Measurements from ENCODE around the gene NPAS4.

Gene NPAS4

GRCh38 chr11:66393954-66394353 lies 26.9 kb upstream of the NPAS4 start:
- no peaks in the 10 kb centered on the region for H3K4me1 ChIP-seq (ENCODE audit: control insufficient read depth, insufficient read depth, low read length)
- H3K27ac ChIP-seq (ENCODE audit: low read length) = no peak overlapping the region
- no peaks in the 10 kb centered on the region for H3K9me3 ChIP-seq (ENCODE audit: control insufficient read depth, insufficient read depth, low read length)
- no peak overlapping the region for H3K4me3 ChIP-seq (ENCODE audit: low read length)
- no peaks in the 10 kb centered on the region for H3K27me3 ChIP-seq (ENCODE audit: control insufficient read depth, insufficient read depth, low read length)
- no CpG with 5 or more reads among the region's 3 CpGs for WGBS (ENCODE audit: insufficient coverage, insufficient read length)
- no peak for DNase-seq (ENCODE audit: low read depth, low spot score)
- H3K36me3 ChIP-seq (ENCODE audit: control insufficient read depth, insufficient read depth, low read length) = no peaks in the 10 kb centered on the region

- H3K27me3 ChIP-seq (ENCODE audit: control insufficient read depth, insufficient read depth, low read length) = no peaks in the 10 kb centered on the region
- no CpG with 5 or more reads among the region's 5 CpGs for WGBS (ENCODE audit: insufficient coverage, insufficient read length)
These were observed 13.2 kb upstream of the NPAS4 start for GRCh38 chr11:66407651-66408050.

GRCh38 chr11:66408488-66409214 lies 12.2 kb upstream of the NPAS4 start:
- no peaks in the 10 kb centered on the region for H3K27me3 ChIP-seq (ENCODE audit: control insufficient read depth, insufficient read depth, low read length)
- H3K36me3 ChIP-seq (ENCODE audit: control insufficient read depth, insufficient read depth, low read length) = no peaks in the 10 kb centered on the region
- no peaks in the 10 kb centered on the region for H3K9me3 ChIP-seq (ENCODE audit: control insufficient read depth, insufficient read depth, low read length)
- H3K27ac ChIP-seq (ENCODE audit: low read length) = no peak overlapping the region
- peak; percentile 92 for DNase-seq (ENCODE audit: low read depth, low spot score)
- no CpG with 5 or more reads among the region's 63 CpGs for WGBS (ENCODE audit: insufficient coverage, insufficient read length)
- H3K4me1 ChIP-seq (ENCODE audit: control insufficient read depth, insufficient read depth, low read length) = peaks cover 10% of the 10 kb centered on the region
- peak overlapping the region; percentile 44; the same call in 1 of the 2 replicates for H3K4me3 ChIP-seq (ENCODE audit: low read length)

More at GRCh38 chr11:66407651-66408050, 13.2 kb upstream of the NPAS4 start:
- Histone ChIP-seq H3K4me1 (ENCODE audit: control insufficient read depth, insufficient read depth, low read length) (0 out of 2 replicates have a peak, but pooled peaks cover 4% of the 10 kb centered on the region), H3K27ac (ENCODE audit: low read length) (no peak overlapping the region), H3K36me3 (ENCODE audit: control insufficient read depth, insufficient read depth, low read length) (no peaks in the 10 kb centered on the region), H3K4me3 (ENCODE audit: low read length) (no peak overlapping the region), H3K9me3 (ENCODE audit: control insufficient read depth, insufficient read depth, low read length) (no peaks in the 10 kb centered on the region)
- no peak for DNase-seq (ENCODE audit: low read depth, low spot score)

DNA sequence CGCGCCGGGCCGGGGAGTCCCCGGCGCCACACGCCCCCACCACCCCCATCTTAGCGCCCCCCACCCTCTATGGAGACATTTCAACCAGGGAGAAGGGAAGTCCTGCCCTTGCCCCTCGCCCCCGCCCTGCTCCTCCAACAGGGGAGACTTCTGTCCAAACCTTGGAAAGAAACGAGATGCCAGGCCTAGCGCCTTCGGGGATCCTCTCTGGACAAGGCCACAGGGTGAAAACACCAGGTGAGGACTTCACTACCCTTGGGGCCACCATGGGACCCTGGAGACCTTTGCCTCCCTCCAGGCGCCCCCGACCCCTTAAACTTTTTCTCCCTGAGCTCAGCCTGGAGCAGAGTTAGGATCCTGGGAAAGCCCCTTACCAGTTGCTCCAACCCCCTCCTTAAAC lies 11.6 kb upstream of the NPAS4 start:
- Histone ChIP-seq H3K4me3 (ENCODE audit: low read length) (peak overlapping the region; percentile 44; the same call in 1 of the 2 replicates), H3K4me1 (ENCODE audit: control insufficient read depth, insufficient read depth, low read length) (peaks cover 13% of the 10 kb centered on the region), H3K27ac (ENCODE audit: low read length) (no peak overlapping the region), H3K27me3 (ENCODE audit: control insufficient read depth, insufficient read depth, low read length) (no peaks in the 10 kb centered on the region), H3K9me3 (ENCODE audit: control insufficient read depth, insufficient read depth, low read length) (no peaks in the 10 kb centered on the region), H3K36me3 (ENCODE audit: control insufficient read depth, insufficient read depth, low read length) (no peaks in the 10 kb centered on the region)
- no CpG with 5 or more reads among the region's 15 CpGs for WGBS (ENCODE audit: insufficient coverage, insufficient read length)
- DNase-seq (ENCODE audit: low read depth, low spot score) = no peak

DNA sequence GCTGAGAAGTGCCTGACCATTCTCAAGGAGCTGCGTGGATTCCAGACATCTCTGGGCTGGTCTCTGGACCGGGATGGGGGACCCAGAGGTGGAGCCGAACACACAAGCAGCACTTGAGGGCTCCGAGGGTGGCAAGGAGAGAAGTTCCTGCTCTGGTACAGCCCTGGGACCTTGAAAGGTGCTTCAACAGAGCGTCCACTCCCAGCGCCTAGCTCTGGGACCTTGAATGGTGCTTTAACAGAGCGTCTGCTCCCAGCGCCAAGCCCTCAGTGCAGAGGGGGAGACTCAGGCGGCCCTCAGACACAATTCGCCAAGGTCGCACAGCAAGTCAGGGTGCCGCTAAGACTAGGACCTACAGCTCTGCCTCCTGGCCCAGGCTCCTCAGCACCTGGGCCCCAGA lies 10.6 kb upstream of the NPAS4 start:
- Histone ChIP-seq H3K4me1 (ENCODE audit: control insufficient read depth, insufficient read depth, low read length) (peaks cover 16% of the 10 kb centered on the region), H3K27ac (ENCODE audit: low read length) (no peak overlapping the region), H3K36me3 (ENCODE audit: control insufficient read depth, insufficient read depth, low read length) (no peaks in the 10 kb centered on the region), H3K4me3 (ENCODE audit: low read length) (no peak overlapping the region), H3K27me3 (ENCODE audit: control insufficient read depth, insufficient read depth, low read length) (no peaks in the 10 kb centered on the region), H3K9me3 (ENCODE audit: control insufficient read depth, insufficient read depth, low read length) (no peaks in the 10 kb centered on the region)
- WGBS (ENCODE audit: insufficient coverage, insufficient read length) = no CpG with 5 or more reads among the region's 12 CpGs
- no peak for DNase-seq (ENCODE audit: low read depth, low spot score)

DNA sequence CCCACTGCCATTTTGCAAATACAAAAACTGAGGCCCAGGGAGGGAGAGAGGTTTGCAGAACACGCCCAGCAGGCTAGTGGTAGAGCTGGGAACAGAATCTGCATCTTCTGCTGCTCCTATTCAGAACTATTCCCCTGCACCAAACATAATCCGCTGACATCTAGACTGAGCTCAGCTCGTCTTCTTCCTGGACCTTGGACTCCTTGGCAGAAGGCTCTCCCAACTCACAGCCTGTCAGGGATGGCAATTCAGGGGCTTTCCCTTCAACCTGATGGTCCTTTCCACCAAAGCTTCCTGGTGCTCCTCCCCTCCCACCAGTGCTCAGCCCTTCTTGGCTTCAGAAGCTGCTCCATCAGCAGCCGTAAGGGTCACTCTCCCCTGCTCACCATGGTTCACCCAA lies 9.5 kb upstream of the NPAS4 start:
- H3K4me1 ChIP-seq (ENCODE audit: control insufficient read depth, insufficient read depth, low read length) = peaks cover 16% of the 10 kb centered on the region
- DNase-seq (ENCODE audit: low read depth, low spot score) = no peak
- H3K4me3 ChIP-seq (ENCODE audit: low read length) = no peak overlapping the region
- H3K27ac ChIP-seq (ENCODE audit: low read length) = no peak overlapping the region
- no peaks in the 10 kb centered on the region for H3K9me3 ChIP-seq (ENCODE audit: control insufficient read depth, insufficient read depth, low read length)
- H3K27me3 ChIP-seq (ENCODE audit: control insufficient read depth, insufficient read depth, low read length) = no peaks in the 10 kb centered on the region
- WGBS (ENCODE audit: insufficient coverage, insufficient read length) = no CpG with 5 or more reads among the region's 4 CpGs
- no peaks in the 10 kb centered on the region for H3K36me3 ChIP-seq (ENCODE audit: control insufficient read depth, insufficient read depth, low read length)

DNA sequence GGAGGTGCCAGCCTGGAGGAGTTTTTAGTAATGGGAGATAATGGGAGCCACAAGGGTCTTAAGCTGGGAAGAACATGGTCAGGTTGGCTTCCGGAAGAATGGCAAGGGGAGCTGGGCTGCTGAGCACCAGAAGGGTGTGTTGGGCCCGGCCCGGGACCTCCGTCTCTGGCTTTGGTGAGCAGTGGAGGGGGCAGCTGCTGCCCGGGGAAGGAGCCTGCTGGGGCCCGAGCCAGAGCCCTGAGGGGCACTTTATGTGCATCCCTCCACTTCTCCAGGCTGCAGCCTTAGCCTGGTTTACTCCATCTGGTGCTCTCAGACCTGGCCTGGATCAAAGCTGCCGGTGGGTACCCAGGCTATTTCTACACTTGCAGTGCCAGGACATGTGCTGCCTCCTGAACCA lies 8.7 kb upstream of the NPAS4 start:
- Histone ChIP-seq H3K27me3 (ENCODE audit: control insufficient read depth, insufficient read depth, low read length) (no peaks in the 10 kb centered on the region), H3K27ac (ENCODE audit: low read length) (no peak overlapping the region), H3K36me3 (ENCODE audit: control insufficient read depth, insufficient read depth, low read length) (no peaks in the 10 kb centered on the region), H3K4me1 (ENCODE audit: control insufficient read depth, insufficient read depth, low read length) (peaks cover 16% of the 10 kb centered on the region), H3K9me3 (ENCODE audit: control insufficient read depth, insufficient read depth, low read length) (no peaks in the 10 kb centered on the region), H3K4me3 (ENCODE audit: low read length) (no peak overlapping the region)
- WGBS (ENCODE audit: insufficient coverage, insufficient read length) = no CpG with 5 or more reads among the region's 7 CpGs
- no peak for DNase-seq (ENCODE audit: low read depth, low spot score)

GRCh38 chr11:66413167-66413566 lies 7.7 kb upstream of the NPAS4 start:
- no peaks in the 10 kb centered on the region for H3K36me3 ChIP-seq (ENCODE audit: control insufficient read depth, insufficient read depth, low read length)
- no CpG with 5 or more reads among the region's 6 CpGs for WGBS (ENCODE audit: insufficient coverage, insufficient read length)
- peaks cover 19% of the 10 kb centered on the region for H3K4me1 ChIP-seq (ENCODE audit: control insufficient read depth, insufficient read depth, low read length)
- no peak for DNase-seq (ENCODE audit: low read depth, low spot score)
- no peaks in the 10 kb centered on the region for H3K9me3 ChIP-seq (ENCODE audit: control insufficient read depth, insufficient read depth, low read length)
- H3K27ac ChIP-seq (ENCODE audit: low read length) = no peak overlapping the region
- no peaks in the 10 kb centered on the region for H3K27me3 ChIP-seq (ENCODE audit: control insufficient read depth, insufficient read depth, low read length)
- H3K4me3 ChIP-seq (ENCODE audit: low read length) = no peak overlapping the region

GRCh38 chr11:66414120-66414934 lies 6.5 kb upstream of the NPAS4 start:
- Histone ChIP-seq H3K27ac (ENCODE audit: low read length) (peak overlapping the region; percentile 39), H3K4me1 (ENCODE audit: control insufficient read depth, insufficient read depth, low read length) (peaks cover 23% of the 10 kb centered on the region), H3K36me3 (ENCODE audit: control insufficient read depth, insufficient read depth, low read length) (no peaks in the 10 kb centered on the region), H3K4me3 (ENCODE audit: low read length) (no peak overlapping the region), H3K27me3 (ENCODE audit: control insufficient read depth, insufficient read depth, low read length) (peaks cover 4% of the 10 kb centered on the region; the same call in 1 of the 2 replicates), H3K9me3 (ENCODE audit: control insufficient read depth, insufficient read depth, low read length) (no peaks in the 10 kb centered on the region)
- WGBS (ENCODE audit: insufficient coverage, insufficient read length) = no CpG with 5 or more reads among the region's 12 CpGs
- no peak for DNase-seq (ENCODE audit: low read depth, low spot score)

DNA sequence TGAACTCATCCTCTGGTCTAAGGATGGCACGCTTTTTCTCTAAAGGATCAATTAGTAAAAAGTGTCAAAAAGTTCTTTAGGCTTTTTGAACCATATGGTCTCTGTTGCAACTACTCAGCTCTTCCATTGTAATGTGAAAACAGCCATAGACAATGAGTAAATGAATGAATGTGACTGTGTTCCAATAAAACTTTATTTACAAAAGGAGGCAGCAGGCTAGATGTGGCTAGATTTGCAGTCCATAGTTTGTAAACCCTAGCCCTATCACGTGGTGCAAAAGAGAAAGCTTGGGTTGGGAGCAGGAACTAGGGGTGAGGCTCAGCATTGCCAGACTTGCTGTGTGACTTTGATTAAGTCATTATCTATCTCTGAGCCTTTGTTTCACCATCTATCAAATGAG lies 5.4 kb upstream of the NPAS4 start:
- no peak for DNase-seq (ENCODE audit: low read depth, low spot score)
- H3K36me3 ChIP-seq (ENCODE audit: control insufficient read depth, insufficient read depth, low read length) = no peaks in the 10 kb centered on the region
- no CpG with 5 or more reads among the region's 2 CpGs for WGBS (ENCODE audit: insufficient coverage, insufficient read length)
- no peak overlapping the region for H3K27ac ChIP-seq (ENCODE audit: low read length)
- peaks cover 10% of the 10 kb centered on the region for H3K27me3 ChIP-seq (ENCODE audit: control insufficient read depth, insufficient read depth, low read length)
- no peaks in the 10 kb centered on the region for H3K9me3 ChIP-seq (ENCODE audit: control insufficient read depth, insufficient read depth, low read length)
- no peak overlapping the region for H3K4me3 ChIP-seq (ENCODE audit: low read length)
- peaks cover 22% of the 10 kb centered on the region for H3K4me1 ChIP-seq (ENCODE audit: control insufficient read depth, insufficient read depth, low read length)

Measured in iPS DF 6.9 (cell line).